Astrocyte of the cerebellum (primary cell): ENCODE data around the gene LIPT2.

Experiments
- DNase-seq: peaks from one replicate; pipeline ENCODE4 v3.0.0-alpha.2; 2011; ENCODE audit warnings: low read depth
- H3K4me3 ChIP-seq: 2 replicates; pipeline ENCODE4 v1.5.1; 2011; ENCODE audit warnings: mild to moderate bottlenecking, low read depth, low read length, moderate library complexity
- in situ Hi-C: cut with HindIII; loops from 2 replicates; pipeline ENCODE4 v1.10.0; 2017; ENCODE audit warnings: low sequenced_read_pairs
- TF ChIP-seq, protein P1 (sequence below): IDR thresholded peaks from 2 replicates; pipeline ENCODE4 v1.5.1; 2012; ENCODE audit warnings: low read length, low read depth, moderate library complexity, mild to moderate bottlenecking; ENCODE audit errors: missing control alignments

The LIPT2 gene

DNA sequence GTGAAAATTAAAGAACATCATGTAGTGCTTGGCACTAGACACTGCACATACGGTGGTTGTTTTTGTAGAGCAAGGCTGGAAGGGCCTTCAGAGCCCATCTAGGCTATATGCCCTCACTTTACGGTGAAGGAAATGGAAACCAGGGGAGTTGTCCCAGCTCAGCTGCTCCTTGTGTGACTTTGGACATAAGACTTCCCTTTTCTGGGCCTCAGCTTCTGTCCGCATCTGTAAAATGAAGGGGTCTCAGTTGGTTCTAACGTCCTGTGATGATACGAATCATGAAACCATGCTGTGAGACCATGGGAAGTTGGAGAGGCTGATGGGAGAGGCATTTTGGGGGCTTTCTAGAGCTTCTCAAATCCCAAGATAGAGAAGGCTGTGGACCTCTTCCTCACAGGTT is 30.9 kb downstream of the LIPT2 start:
- no peak for DNase-seq
- in situ Hi-C loops, result no loop called here
- H3K4me3 ChIP-seq, result no peak overlapping the region
- TF ChIP-seq, protein P1, sequence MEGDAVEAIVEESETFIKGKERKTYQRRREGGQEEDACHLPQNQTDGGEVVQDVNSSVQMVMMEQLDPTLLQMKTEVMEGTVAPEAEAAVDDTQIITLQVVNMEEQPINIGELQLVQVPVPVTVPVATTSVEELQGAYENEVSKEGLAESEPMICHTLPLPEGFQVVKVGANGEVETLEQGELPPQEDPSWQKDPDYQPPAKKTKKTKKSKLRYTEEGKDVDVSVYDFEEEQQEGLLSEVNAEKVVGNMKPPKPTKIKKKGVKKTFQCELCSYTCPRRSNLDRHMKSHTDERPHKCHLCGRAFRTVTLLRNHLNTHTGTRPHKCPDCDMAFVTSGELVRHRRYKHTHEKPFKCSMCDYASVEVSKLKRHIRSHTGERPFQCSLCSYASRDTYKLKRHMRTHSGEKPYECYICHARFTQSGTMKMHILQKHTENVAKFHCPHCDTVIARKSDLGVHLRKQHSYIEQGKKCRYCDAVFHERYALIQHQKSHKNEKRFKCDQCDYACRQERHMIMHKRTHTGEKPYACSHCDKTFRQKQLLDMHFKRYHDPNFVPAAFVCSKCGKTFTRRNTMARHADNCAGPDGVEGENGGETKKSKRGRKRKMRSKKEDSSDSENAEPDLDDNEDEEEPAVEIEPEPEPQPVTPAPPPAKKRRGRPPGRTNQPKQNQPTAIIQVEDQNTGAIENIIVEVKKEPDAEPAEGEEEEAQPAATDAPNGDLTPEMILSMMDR, result no peak

DNA sequence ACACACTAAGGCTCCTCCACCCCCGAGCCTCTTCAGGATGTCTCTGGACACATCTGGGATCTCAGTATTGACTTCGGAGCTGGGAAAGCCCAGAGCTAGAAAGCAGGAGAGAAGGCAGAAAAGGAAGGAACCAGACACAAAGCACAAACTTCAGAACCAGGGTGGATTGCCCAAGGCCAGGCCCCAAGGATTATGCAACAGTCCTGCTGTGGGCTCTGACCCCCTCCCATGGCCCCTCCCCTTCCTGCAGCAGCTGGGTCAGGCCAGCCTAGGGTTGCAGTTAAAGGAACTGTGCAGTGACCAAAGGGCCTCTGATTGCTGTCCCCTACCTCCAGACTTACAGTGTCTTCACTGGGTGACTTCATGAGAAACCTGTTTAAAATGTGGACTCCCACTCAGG is 31.5 kb downstream of the LIPT2 start:
- in situ Hi-C loops, result no loop called here
- DNase-seq, result no peak
- TF ChIP-seq, protein P1, result no peak
- H3K4me3 ChIP-seq, result no peak overlapping the region

DNA sequence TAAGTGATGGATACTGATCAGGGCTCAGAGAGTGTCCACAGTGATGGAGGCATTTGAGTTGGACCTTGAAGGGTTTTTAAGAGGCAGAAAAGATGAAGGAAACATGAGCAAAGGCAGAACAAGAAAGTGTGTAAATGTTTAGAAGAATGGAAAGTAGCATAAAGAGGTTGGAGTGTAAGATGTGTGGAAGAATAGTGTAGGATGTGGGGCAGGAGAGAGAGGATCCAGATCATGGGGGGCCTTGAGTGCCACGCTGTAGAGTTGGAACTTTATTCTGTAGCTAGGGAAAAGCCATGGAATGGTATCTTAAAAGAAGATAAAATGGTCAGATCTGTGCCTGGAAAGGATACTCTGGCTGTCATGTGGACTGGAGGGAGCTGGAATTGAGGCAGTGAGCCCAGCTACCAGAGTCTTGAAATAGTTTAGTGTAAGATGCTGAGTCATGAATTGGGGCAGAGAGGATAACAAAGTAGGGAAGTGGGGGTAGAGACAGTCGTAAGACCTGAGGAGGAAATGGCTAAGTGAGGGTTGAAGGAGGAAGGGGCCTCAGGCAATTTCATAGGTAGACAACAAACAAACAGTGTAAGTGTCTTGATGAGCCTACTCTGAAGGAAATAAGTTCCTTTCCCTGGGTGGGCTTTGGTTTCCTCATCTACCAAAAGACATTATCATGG is 32.9 kb downstream of the LIPT2 start:
- no peak overlapping the region for H3K4me3 ChIP-seq
- no peak for DNase-seq
- in situ Hi-C loops, result no loop called here

DNA sequence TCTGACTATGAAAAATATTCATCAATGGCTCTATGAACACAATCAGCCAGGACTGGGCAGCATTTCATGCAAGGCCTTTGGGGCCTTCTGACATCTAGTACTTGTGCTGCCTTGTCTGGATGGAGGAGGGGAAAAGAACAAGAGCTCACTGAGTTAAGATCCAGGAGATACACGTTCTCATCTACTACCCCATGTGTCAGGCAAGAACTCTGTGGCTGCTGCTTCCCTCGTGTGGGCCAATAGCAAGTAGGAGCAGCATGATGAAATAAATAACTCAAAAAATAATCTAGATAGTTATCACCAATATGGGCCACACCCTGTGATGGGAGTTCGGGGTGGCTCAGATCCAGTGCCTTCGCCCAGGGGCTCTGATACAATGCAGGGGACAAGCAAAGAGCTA is 33.5 kb downstream of the LIPT2 start:
- TF ChIP-seq, protein P1, result no peak
- in situ Hi-C loops, result no loop called here
- no peak for DNase-seq
- H3K4me3 ChIP-seq, result no peak overlapping the region

More for the DNA sequence above, 32.9 kb downstream of the LIPT2 start:
- TF ChIP-seq, protein P1, result no peak

DNA sequence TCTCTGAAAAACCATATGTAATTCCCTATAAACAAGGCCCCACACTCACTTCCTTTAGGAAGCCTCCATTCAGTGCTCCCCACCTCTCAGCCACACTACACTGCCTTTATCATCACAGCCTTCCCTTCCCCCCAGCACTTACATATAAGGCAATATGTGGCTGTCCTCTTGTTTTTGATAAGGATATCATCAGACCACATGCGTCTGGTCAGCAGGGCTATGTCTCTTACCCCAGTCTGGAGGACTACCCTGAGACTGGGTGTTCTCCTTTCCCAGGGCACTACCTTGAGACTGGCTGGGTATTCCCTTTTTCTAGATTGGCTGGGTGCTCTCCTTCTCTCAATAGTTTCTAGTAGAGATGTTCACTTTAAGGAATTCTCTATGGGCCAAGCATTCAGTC is 33.9 kb downstream of the LIPT2 start:
- in situ Hi-C loops, result no loop called here
- H3K4me3 ChIP-seq, result no peak overlapping the region
- no peak for DNase-seq
- TF ChIP-seq, protein P1, result no peak

DNA sequence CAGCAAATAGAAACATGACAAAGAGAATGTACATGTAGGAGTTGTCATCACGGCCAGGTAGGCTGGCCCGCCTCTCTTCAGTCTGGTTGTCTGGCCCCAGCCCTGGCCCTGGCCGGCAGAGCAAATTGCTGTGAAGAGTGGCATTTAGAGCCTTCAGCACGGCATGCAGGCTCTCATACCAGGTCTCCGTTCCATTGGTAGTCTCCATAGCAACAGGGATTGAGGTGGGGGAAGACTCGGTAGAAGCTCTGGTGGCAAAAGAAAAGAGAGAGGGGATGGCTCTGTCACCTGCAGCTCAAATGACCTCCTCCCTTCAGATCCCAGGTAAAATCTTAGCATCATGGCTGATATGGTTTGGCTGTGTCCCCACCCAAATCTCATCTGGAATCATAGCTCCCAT is 36.2 kb downstream of the LIPT2 start:
- in situ Hi-C loops, result no loop called here
- TF ChIP-seq, protein P1, result no peak

More for the DNA sequence above, 36.2 kb downstream of the LIPT2 start:
- no peak for DNase-seq
- H3K4me3 ChIP-seq, result no peak overlapping the region
